D721Med (cell line): Measurements from ENCODE around the gene COL4A4.

Experiments
- DNase-seq: peaks from one replicate; pipeline ENCODE4 v3.0.0; 2011; ENCODE audit warnings: low spot score; ENCODE audit not compliant: insufficient read length
- FAIRE-seq: peaks from 2 replicates; lab custom pipeline; 2011; peaks lifted over from hg19 to GRCh38; lab: Jason Lieb, UNC
- CTCF ChIP-seq: IDR thresholded peaks from 2 replicates; pipeline ENCODE4 v1.5.1; 2012; ENCODE audit warnings: mild to moderate bottlenecking, control low read depth; ENCODE audit not compliant: insufficient read depth; ENCODE audit errors: missing control alignments

Gene COL4A4

GRCh38 chr2:227163998-227164762, at the start of gene COL4A4, which contains the start of gene COL4A3:
COL4A4 (minus strand) TSS chr2:227164205; CDS start chr2:227147483, 16,722 bp downstream.
COL4A3 (plus strand) TSS chr2:227164624; CDS start chr2:227164727, 103 bp downstream.
- no peak for FAIRE-seq
- peak; percentile 23 for DNase-seq

GRCh38 chr2:227207573-227207972, 43.6 kb upstream of the COL4A4 start:
- DNase-seq (no peak), FAIRE-seq (no peak)
- no peak for TF ChIP-seq CTCF

More at GRCh38 chr2:227163998-227164762, at the start of gene COL4A4, which contains the start of gene COL4A3:
- TF ChIP-seq CTCF, result no peak

GRCh38 chr2:227206406-227206805, 42.4 kb upstream of the COL4A4 start:
- TF ChIP-seq CTCF, result no peak
- DNase-seq (no peak), FAIRE-seq (no peak)

GRCh38 chr2:227205701-227206100, 41.7 kb upstream of the COL4A4 start:
- FAIRE-seq (no peak), DNase-seq (no peak)
- TF ChIP-seq CTCF, result no peak

GRCh38 chr2:227204452-227204851, 40.4 kb upstream of the COL4A4 start:
- no peak for TF ChIP-seq CTCF
- FAIRE-seq (peak; percentile 97), DNase-seq (peak; percentile 25)

GRCh38 chr2:227201771-227202170, 37.8 kb upstream of the COL4A4 start:
- TF ChIP-seq CTCF, result no peak
- no peak for FAIRE-seq
- DNase-seq, result no peak

- TF ChIP-seq CTCF, result no peak
- FAIRE-seq (peak; percentile 72), DNase-seq (no peak)
Measured at GRCh38 chr2:227198866-227199265, 34.9 kb upstream of the COL4A4 start.
